Right lobe of liver (tissue), 4 donors: ENCODE data around the gene ANP32A.

Source experiments
- POLR2A ChIP-seq: fragments of 450-650 bp; IDR thresholded peaks from one replicate; pipeline ENCODE4 v1.6.1; 2017; ENCODE audit warnings: antibody characterized with exemption, mild to moderate bottlenecking
- TF ChIP-seq, protein P1 (sequence below), 4 donors: fragments of 200-600 bp in 3 of 4; fragments of 450-650 bp in 1 of 4; IDR thresholded peaks; one replicate each; pipeline versions ENCODE4 v1.5.1 to v1.8.0; 2016 to 2022; ENCODE audit warnings: antibody characterized with exemption in 4 of 4, mild to moderate bottlenecking in 2 of 4
- donor health status: DM: no; HTN: no; CAD: no.
- donor health status: DM: no; HTN: no; CAD: no.
- donor health status: DM: no; HTN: yes; CAD: no.

DNA sequence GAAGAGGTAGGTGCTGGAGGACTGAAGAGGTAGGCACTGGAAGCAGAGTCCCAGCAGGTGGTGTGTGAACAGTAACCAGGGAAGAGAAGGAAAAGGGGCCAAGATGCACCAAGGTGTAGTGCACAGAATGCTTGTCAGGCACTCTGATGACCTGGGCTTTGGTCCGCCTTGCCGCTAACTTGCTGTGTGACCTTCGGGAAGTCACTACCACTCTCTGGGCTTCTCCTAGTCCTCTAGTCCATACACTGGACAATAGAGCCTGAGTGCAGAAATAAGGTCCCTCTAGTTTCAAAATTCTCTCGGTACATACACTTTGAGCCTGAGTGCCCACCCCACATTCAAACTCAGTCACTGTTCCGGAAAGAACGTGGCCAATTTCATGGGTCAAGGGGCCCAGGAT, 24.1 kb downstream of the ANP32A start:
- TF ChIP-seq, protein P1, sequence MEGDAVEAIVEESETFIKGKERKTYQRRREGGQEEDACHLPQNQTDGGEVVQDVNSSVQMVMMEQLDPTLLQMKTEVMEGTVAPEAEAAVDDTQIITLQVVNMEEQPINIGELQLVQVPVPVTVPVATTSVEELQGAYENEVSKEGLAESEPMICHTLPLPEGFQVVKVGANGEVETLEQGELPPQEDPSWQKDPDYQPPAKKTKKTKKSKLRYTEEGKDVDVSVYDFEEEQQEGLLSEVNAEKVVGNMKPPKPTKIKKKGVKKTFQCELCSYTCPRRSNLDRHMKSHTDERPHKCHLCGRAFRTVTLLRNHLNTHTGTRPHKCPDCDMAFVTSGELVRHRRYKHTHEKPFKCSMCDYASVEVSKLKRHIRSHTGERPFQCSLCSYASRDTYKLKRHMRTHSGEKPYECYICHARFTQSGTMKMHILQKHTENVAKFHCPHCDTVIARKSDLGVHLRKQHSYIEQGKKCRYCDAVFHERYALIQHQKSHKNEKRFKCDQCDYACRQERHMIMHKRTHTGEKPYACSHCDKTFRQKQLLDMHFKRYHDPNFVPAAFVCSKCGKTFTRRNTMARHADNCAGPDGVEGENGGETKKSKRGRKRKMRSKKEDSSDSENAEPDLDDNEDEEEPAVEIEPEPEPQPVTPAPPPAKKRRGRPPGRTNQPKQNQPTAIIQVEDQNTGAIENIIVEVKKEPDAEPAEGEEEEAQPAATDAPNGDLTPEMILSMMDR (IDR thresholded peaks at IDR 0.05) = no peak
- TF ChIP-seq POLR2A = no peak
